ENCODE measurements around the gene RPL22. TPM values are rescaled to one million over a fixed set of nuclear protein-coding genes. Genes with fewer than 3 reads are reported as not detected.

RPL22 gene
- total and polyA plus RNA-seq, 4 donors, result 186 to 985 (median 248) TPM

GRCh38 chr1:6234502-6235295 lies 35.3 kb upstream of the RPL22 start:
- TF ChIP-seq CTCF (IDR thresholded peaks at IDR 0.05; ENCODE audit: control extremely low read depth, extremely low read depth), result no peak
- peaks cover 0 to 11% (median 6%) of the 10 kb centered on the region in 3 donors for H3K27me3 ChIP-seq (ENCODE audit: control insufficient read depth in 3 of 3, insufficient read depth in 3 of 3, low read length in 2 of 3)
- no peaks in the 10 kb centered on the region for H3K9me3 ChIP-seq (ENCODE audit: control insufficient read depth in 4 of 4, insufficient read depth in 3 of 4, low read length in 3 of 4)
- H3K9ac ChIP-seq (ENCODE audit: insufficient read depth in 1 of 2, low read length in 2 of 2), result peak overlapping the region; percentile 28 to 50
- H3K4me3 ChIP-seq, result peak overlapping the region; percentile 94
- peaks cover 9 to 19% (median 14%) of the 10 kb centered on the region in 4 donors for H3K36me3 ChIP-seq (ENCODE audit: control insufficient read depth in 4 of 4, insufficient read depth in 4 of 4, low read length in 4 of 4)
- 58 to 69% methylated on average over 20 of the region's 20 CpGs for WGBS, 2 donors
- DNase-seq (no peak), ATAC-seq (ENCODE audit: insufficient read depth, low FRiP score) (no peak)
- H3K4me1 ChIP-seq (ENCODE audit: control insufficient read depth in 5 of 5, insufficient read depth in 5 of 5, low read length in 5 of 5), result peaks cover 0 to 13% (median 6%) of the 10 kb centered on the region in 5 donors
- H3K27ac ChIP-seq (ENCODE audit: low read depth in 1 of 2, low read length in 1 of 2), result no peak overlapping the region

- DNase-seq (no peak), ATAC-seq (ENCODE audit: insufficient read depth, low FRiP score) (no peak)
- TF ChIP-seq CTCF (IDR thresholded peaks at IDR 0.05; ENCODE audit: control extremely low read depth, extremely low read depth), result no peak
- H3K27ac ChIP-seq (ENCODE audit: low read depth in 1 of 2, low read length in 1 of 2), result no peak overlapping the region
- WGBS, 2 donors, result 68 to 80% methylated on average over 1 of the region's 1 CpG
- peaks cover 9 to 22% (median 14%) of the 10 kb centered on the region in 4 donors for H3K36me3 ChIP-seq (ENCODE audit: control insufficient read depth in 4 of 4, insufficient read depth in 4 of 4, low read length in 4 of 4)
- H3K27me3 ChIP-seq (ENCODE audit: control insufficient read depth in 3 of 3, insufficient read depth in 3 of 3, low read length in 2 of 3), result peaks cover 0 to under 1% (median 0%) of the 10 kb centered on the region in 3 donors
- no peaks in the 10 kb centered on the region for H3K9me3 ChIP-seq (ENCODE audit: control insufficient read depth in 4 of 4, insufficient read depth in 3 of 4, low read length in 3 of 4)
- H3K4me1 ChIP-seq (ENCODE audit: control insufficient read depth in 5 of 5, insufficient read depth in 5 of 5, low read length in 5 of 5), result peaks cover 0 to 13% (median 6%) of the 10 kb centered on the region in 5 donors
- no peak overlapping the region for H3K9ac ChIP-seq (ENCODE audit: insufficient read depth in 1 of 2, low read length in 2 of 2)
- no peak overlapping the region for H3K4me3 ChIP-seq
Measured at GRCh38 chr1:6233376-6233775, 34.0 kb upstream of the RPL22 start.

GRCh38 chr1:6225651-6226050 lies 26.3 kb upstream of the RPL22 start:
- Histone ChIP-seq H3K27ac (ENCODE audit: low read depth in 1 of 2, low read length in 1 of 2) (no peak overlapping the region), H3K9me3 (ENCODE audit: control insufficient read depth in 4 of 4, insufficient read depth in 3 of 4, low read length in 3 of 4) (no peaks in the 10 kb centered on the region), H3K27me3 (ENCODE audit: control insufficient read depth in 3 of 3, insufficient read depth in 3 of 3, low read length in 2 of 3) (no peaks in the 10 kb centered on the region), H3K4me3 (no peak overlapping the region), H3K9ac (ENCODE audit: insufficient read depth in 1 of 2, low read length in 2 of 2) (no peak overlapping the region), H3K36me3 (ENCODE audit: control insufficient read depth in 4 of 4, insufficient read depth in 4 of 4, low read length in 4 of 4) (peaks cover 8 to 33% (median 18%) of the 10 kb centered on the region in 4 donors), H3K4me1 (ENCODE audit: control insufficient read depth in 5 of 5, insufficient read depth in 5 of 5, low read length in 5 of 5) (no peaks in the 10 kb centered on the region)
- 92 to 93% methylated on average over 8 of the region's 8 CpGs for WGBS, 2 donors
- DNase-seq (no peak), ATAC-seq (ENCODE audit: insufficient read depth, low FRiP score) (no peak)
- TF ChIP-seq CTCF (IDR thresholded peaks at IDR 0.05; ENCODE audit: control extremely low read depth, extremely low read depth), result no peak
